Left ventricle myocardium inferior (tissue), 1 donor: ENCODE results near the gene VKORC1L1. TPM values are rescaled to one million over a fixed set of nuclear protein-coding genes. Genes with fewer than 3 reads are reported as not detected.
"Not testable (repeated sequence)": the region's sequence is repeated elsewhere in the genome, so short reads cannot be mapped to it uniquely, and the experiment has no call there.

Experiments
- DNase-seq: peaks from one replicate; pipeline ENCODE4 v3.0.0-alpha.2; 2020
- H3K27ac ChIP-seq: fragments of 200-600 bp; replicated peaks from 2 replicates; pipeline ENCODE4 v1.8.0; 2021
- H3K27me3 ChIP-seq: fragments of 200-600 bp; 2 replicates; pipeline ENCODE4 v1.8.0; 2021; ENCODE audit warnings: low read depth
- H3K36me3 ChIP-seq: fragments of 200-600 bp; 2 replicates; pipeline ENCODE4 v1.8.0; 2021
- H3K4me1 ChIP-seq: fragments of 200-600 bp; 2 replicates; pipeline ENCODE4 v1.8.0; 2021
- H3K4me3 ChIP-seq: fragments of 200-600 bp; 2 replicates; pipeline ENCODE4 v1.8.0; 2021; ENCODE audit warnings: mild to moderate bottlenecking, moderate library complexity
- H3K9me3 ChIP-seq: fragments of 200-600 bp; replicated peaks from 2 replicates; pipeline ENCODE4 v1.8.0; 2021
- intact Hi-C: fragments of 100-400 bp; cut with micrococcal nuclease; formaldehyde crosslinking; loops from one replicate; pipeline ENCODE4 v1.11.0; 2022
- total RNA-seq: library from RNA; stranded (reverse); fragmentation: NEBNext Ultra II Directional; extraction: Animal tissue kit (Norgen Biotek cat#: 25700); gene quantifications from one replicate; pipeline ENCODE4 v1.2.1, GENCODE V29; 2021
- TF ChIP-seq, protein P1 (sequence below): fragments of 200-600 bp; IDR thresholded peaks from 2 replicates; pipeline ENCODE4 v1.8.0; 2021; ENCODE audit warnings: antibody characterized with exemption, mild to moderate bottlenecking, borderline replicate concordance
- donor health status: DM: no; HTN: yes; CAD: no; lungs with severe emphysema.

VKORC1L1 gene
- total RNA-seq, 1 donor from 2014 or later, result 19.2 TPM

DNA sequence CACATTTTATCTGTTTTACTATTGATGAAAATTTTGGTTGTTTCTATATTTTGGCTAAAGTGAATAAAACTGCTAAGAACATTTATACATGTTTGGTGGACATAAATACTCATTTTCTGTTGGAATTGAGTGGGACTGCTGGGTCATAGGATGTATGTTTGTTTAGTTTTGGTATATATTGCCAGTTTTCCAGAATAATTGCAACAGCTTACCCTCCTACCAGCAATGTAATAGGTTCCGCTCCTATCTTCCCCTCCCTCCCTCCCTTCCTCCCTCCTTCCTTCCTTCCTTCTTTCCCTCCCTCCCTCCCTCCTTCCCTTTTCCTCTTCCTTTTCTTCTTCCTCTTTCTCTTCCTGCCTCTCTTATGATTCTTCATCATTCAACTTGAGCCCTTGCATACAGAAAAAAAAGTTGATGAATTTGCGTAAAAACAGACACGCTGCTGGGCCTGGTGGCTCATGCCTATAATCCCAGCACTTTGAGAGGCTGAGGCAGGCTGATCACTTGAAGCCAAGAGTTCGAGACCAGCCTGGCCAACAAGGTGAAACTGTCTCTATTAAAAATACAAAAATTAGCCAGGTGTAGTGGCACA is 23.5 kb downstream of the VKORC1L1 start:
- no peaks in the 10 kb centered on the region for H3K9me3 ChIP-seq
- DNase-seq, result no peak
- intact Hi-C loops, result no loop called here
- H3K27me3 ChIP-seq, result no peaks in the 10 kb centered on the region
- no peaks in the 10 kb centered on the region for H3K36me3 ChIP-seq
- no peak overlapping the region for H3K27ac ChIP-seq
- TF ChIP-seq, protein P1, sequence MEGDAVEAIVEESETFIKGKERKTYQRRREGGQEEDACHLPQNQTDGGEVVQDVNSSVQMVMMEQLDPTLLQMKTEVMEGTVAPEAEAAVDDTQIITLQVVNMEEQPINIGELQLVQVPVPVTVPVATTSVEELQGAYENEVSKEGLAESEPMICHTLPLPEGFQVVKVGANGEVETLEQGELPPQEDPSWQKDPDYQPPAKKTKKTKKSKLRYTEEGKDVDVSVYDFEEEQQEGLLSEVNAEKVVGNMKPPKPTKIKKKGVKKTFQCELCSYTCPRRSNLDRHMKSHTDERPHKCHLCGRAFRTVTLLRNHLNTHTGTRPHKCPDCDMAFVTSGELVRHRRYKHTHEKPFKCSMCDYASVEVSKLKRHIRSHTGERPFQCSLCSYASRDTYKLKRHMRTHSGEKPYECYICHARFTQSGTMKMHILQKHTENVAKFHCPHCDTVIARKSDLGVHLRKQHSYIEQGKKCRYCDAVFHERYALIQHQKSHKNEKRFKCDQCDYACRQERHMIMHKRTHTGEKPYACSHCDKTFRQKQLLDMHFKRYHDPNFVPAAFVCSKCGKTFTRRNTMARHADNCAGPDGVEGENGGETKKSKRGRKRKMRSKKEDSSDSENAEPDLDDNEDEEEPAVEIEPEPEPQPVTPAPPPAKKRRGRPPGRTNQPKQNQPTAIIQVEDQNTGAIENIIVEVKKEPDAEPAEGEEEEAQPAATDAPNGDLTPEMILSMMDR, result no peak
- H3K4me1 ChIP-seq, result peaks cover 22% of the 10 kb centered on the region
- no peak overlapping the region for H3K4me3 ChIP-seq

DNA sequence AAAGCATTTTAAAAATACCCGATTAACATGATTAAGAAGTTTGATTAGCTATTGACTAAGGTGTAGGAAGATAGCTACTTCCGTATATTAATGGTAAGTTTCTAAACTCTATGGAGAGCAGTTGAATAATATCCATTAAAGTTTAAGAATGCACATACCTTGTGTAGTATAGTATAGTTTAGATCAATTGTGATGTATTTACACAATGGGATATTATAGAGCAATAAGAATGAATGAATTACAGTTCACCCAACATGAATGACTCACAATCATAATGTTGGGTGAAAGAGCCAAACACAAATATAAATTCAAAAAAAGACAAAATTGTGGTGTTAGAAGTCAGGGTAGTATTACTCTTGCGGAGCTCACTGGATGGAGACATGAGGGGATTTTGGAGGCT is 24.4 kb downstream of the VKORC1L1 start:
- H3K27me3 ChIP-seq, H3K36me3 ChIP-seq, H3K9me3 ChIP-seq, intact Hi-C loops, DNase-seq, H3K4me3 ChIP-seq, H3K27ac ChIP-seq: not testable (repeated sequence)
- peaks cover 15% of the 10 kb centered on the region for H3K4me1 ChIP-seq

DNA sequence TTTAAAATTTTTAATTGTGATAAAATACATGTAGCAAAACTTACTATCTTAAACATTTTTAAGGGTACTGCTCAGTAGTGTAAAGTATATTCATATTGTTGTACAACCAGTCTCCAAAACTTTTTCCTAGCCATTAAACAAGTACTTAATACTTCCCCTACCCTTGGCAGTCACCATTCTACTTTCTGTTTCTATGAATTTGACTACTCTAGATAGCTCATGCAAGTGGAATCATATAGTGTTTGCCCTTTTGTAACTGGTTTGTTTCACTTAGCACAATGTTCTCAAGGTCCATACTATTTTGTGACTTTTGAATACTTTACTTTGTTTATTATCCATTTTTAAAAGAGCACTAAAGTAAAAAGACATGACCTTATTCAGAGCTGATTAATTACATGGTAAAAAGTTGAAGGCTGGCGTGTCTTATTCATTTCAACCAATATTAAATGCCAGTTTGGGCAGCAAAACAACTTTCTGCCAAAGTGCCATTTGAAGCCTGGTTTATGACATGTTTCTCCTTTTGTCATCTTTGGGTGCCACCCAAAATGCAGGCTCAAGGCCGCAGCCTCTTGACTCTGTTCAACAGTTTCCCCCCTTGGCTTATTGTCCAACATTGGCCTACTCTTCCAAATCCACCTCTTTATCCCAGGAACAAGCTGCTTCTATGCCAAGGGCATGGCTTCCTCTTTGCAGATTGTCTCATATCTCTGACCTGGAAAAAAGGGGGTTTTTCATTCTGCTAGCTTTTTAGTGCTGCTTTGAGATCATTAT is 26.0 kb downstream of the VKORC1L1 start:
- intact Hi-C loops, result not testable (repeated sequence)

DNA sequence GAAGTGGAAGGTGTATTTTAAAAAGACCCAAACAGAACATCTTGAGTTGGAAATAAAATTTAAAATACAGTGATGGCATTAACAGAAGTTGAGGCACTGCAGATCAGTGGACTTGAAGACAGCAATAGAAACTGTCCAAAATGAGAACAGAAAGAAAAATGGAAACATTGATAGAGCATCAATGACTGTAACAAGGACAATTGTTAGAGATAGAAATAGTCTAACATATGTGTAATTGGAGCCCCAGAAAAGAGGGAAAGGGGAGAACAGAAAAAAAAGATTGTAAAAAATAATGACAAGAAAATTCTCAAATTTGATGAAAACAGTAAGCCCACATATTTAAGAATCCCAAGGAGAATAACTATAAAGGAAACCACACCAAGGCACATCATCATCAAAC is 29.4 kb downstream of the VKORC1L1 start:
- intact Hi-C loops, result no loop called here
- H3K9me3 ChIP-seq, result peaks cover 16% of the 10 kb centered on the region
- peaks cover 4% of the 10 kb centered on the region for H3K36me3 ChIP-seq
- H3K27me3 ChIP-seq, result no peaks in the 10 kb centered on the region
- no peak overlapping the region for H3K4me3 ChIP-seq
- H3K27ac ChIP-seq, result no peak overlapping the region
- TF ChIP-seq, protein P1, result no peak
- peaks cover 4% of the 10 kb centered on the region for H3K4me1 ChIP-seq
- no peak for DNase-seq

More for the DNA sequence above, 26.0 kb downstream of the VKORC1L1 start:
- H3K4me1 ChIP-seq, H3K36me3 ChIP-seq, H3K4me3 ChIP-seq, H3K27ac ChIP-seq, DNase-seq, H3K27me3 ChIP-seq: not testable (repeated sequence)
- H3K9me3 ChIP-seq, result peaks cover 11% of the 10 kb centered on the region

DNA sequence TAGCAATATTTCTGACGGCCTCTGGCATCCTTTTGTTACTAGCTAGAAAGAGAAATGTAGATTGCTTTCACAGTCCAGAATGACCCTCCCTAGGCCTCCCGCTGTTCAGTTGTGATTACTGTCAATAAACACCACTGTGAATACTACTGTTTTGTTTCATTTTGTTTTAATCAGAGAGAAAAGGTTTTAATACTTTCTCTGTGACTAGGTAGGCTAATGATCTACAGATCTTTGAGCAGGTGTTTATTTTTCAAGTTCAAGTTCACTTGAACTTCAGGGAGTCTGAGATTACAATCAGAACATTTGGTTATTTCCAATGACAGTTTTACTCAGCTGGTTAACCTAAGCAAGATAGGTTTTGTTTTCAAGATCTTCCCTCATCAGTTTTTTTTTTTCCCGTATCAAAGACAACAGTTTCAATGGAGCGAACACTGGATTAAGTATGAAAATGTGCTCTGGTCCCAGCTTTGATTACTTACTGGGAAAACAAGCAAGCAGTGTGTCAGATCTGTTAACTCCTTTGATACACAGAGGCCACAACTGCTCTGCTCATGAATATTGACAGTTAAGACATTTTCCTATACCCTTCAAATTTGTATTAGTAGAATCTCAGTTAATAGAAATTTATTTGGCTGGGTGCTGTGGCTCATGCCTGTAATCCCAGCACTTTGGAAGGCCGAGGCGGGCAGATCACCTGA is 34.8 kb downstream of the VKORC1L1 start:
- Histone ChIP-seq H3K36me3 (peaks cover 4% of the 10 kb centered on the region), H3K4me3 (no peak overlapping the region), H3K4me1 (peaks cover 11% of the 10 kb centered on the region), H3K27me3 (no peaks in the 10 kb centered on the region), H3K9me3 (peaks cover 9% of the 10 kb centered on the region), H3K27ac (no peak overlapping the region)
- TF ChIP-seq, protein P1, result no peak
- no peak for DNase-seq
- intact Hi-C loops, result no loop called here

DNA sequence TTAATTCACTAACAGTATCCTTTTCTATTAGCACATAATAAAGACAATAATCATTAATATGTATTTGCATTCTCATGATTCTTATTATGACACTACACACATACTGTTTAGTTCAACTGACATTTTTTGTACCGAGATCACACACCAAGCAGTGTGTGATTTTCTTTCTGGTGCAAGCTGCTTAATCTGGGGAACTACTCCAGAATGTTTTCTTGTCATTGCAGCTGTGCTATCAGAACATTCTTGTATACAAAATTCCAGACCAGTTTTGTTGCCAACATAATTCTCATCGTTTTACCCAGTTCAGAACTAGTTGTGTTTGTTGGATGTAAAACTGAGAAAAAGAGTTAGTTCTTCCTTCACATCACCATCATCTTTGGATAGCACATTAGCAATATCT is 37.4 kb downstream of the VKORC1L1 start:
- TF ChIP-seq, protein P1, result no peak
- Histone ChIP-seq H3K9me3 (no peaks in the 10 kb centered on the region), H3K4me1 (peaks cover 11% of the 10 kb centered on the region), H3K36me3 (no peaks in the 10 kb centered on the region), H3K27ac (no peak overlapping the region), H3K27me3 (no peaks in the 10 kb centered on the region), H3K4me3 (no peak overlapping the region)
- intact Hi-C loops, result no loop called here
- DNase-seq, result no peak
